DND-41 (cell line): ENCODE measurements around the gene DHX34.
"Not testable (repeated sequence)": the region's sequence is repeated elsewhere in the genome, so short reads cannot be mapped to it uniquely, and the experiment has no call there.

ENCODE experiments used
- ATAC-seq: fragments of 200-7000 bp; cut with Tn5 transposase; 3 replicates; pipeline ENCODE4 v1.9.1; 2021; ENCODE audit warnings: low read depth; ENCODE audit not compliant: insufficient read depth
- DNase-seq: peaks from one replicate; pipeline ENCODE4 v3.0.0-alpha.2; 2020
- H2AFZ ChIP-seq: 2 replicates; pipeline ENCODE4 v1.6.0; 2012; ENCODE audit warnings: low read depth, low read length
- H3K27ac ChIP-seq: 2 replicates; pipeline ENCODE4 v1.5.1; 2012; ENCODE audit warnings: low read length, inconsistent platforms
- H3K27me3 ChIP-seq: fragments of 200-600 bp; sonication (generic); 2 replicates; pipeline ENCODE4 v1.6.0; 2012; ENCODE audit warnings: low read length, mild to moderate bottlenecking, inconsistent platforms; ENCODE audit not compliant: insufficient read depth, poor library complexity
- H3K36me3 ChIP-seq: 2 replicates; pipeline ENCODE4 v1.5.1; 2012; ENCODE audit warnings: low read length, inconsistent platforms; ENCODE audit not compliant: insufficient read depth
- H3K4me1 ChIP-seq: 2 replicates; pipeline ENCODE4 v1.5.1; 2012; ENCODE audit warnings: mild to moderate bottlenecking, low read length; ENCODE audit not compliant: insufficient read depth
- H3K4me2 ChIP-seq: 2 replicates; pipeline ENCODE4 v1.6.0; 2012; ENCODE audit warnings: mild to moderate bottlenecking, moderate library complexity, low read length, inconsistent platforms; ENCODE audit not compliant: insufficient read depth
- H3K4me3 ChIP-seq, 2 experiments: fragments of 200-600 bp in 1 of 2; shearing (Covaris generic) in 1 of 2; 2 replicates each; pipeline ENCODE4 v1.5.1; 2012 to 2016; ENCODE audit warnings: inconsistent platforms in 2 of 2, low read length in 2 of 2, mild to moderate bottlenecking in 2 of 2, low read depth in 1 of 2, moderate library complexity in 1 of 2
- H3K79me2 ChIP-seq: 2 replicates; pipeline ENCODE4 v1.6.0; 2012; ENCODE audit warnings: low read length, inconsistent platforms; ENCODE audit not compliant: insufficient read depth
- H3K9ac ChIP-seq: 2 replicates; pipeline ENCODE4 v1.6.0; 2012; ENCODE audit warnings: low read depth, mild to moderate bottlenecking, inconsistent platforms, low read length, moderate library complexity
- H3K9me3 ChIP-seq: 2 replicates; pipeline ENCODE4 v1.5.1; 2012; ENCODE audit warnings: low read length, moderate library complexity, mild to moderate bottlenecking, inconsistent platforms; ENCODE audit not compliant: insufficient read depth, severe bottlenecking
- H4K20me1 ChIP-seq: 2 replicates; pipeline ENCODE4 v1.6.0; 2012; ENCODE audit warnings: low read length; ENCODE audit not compliant: insufficient read depth
- EZH2 ChIP-seq: IDR thresholded peaks from 3 replicates; pipeline ENCODE4 v1.6.1; 2012; ENCODE audit warnings: borderline replicate concordance, low read depth, mild to moderate bottlenecking, moderate library complexity, low read length, inconsistent platforms; ENCODE audit not compliant: severe bottlenecking
- TF ChIP-seq, protein P1 (sequence below): IDR thresholded peaks from 2 replicates; pipeline ENCODE4 v1.5.1; 2012; ENCODE audit warnings: borderline replicate concordance, low read length, moderate library complexity, mild to moderate bottlenecking; ENCODE audit not compliant: poor library complexity, severe bottlenecking; ENCODE audit errors: extremely low read depth

DHX34 gene

GRCh38 chr19:47362321-47362720 lies 13.2 kb downstream of the DHX34 start:
- H3K36me3 ChIP-seq, result peaks cover 87% of the 10 kb centered on the region
- H3K79me2 ChIP-seq, result peaks cover 4% of the 10 kb centered on the region; the same call in 1 of the 2 replicates
- peaks cover 12% of the 10 kb centered on the region for H4K20me1 ChIP-seq
- H3K27me3 ChIP-seq, result no peaks in the 10 kb centered on the region
- ATAC-seq (no peak), DNase-seq (no peak)
- no peak overlapping the region for H3K27ac ChIP-seq
- H3K4me2 ChIP-seq, result no peak overlapping the region
- TF ChIP-seq, protein P1, sequence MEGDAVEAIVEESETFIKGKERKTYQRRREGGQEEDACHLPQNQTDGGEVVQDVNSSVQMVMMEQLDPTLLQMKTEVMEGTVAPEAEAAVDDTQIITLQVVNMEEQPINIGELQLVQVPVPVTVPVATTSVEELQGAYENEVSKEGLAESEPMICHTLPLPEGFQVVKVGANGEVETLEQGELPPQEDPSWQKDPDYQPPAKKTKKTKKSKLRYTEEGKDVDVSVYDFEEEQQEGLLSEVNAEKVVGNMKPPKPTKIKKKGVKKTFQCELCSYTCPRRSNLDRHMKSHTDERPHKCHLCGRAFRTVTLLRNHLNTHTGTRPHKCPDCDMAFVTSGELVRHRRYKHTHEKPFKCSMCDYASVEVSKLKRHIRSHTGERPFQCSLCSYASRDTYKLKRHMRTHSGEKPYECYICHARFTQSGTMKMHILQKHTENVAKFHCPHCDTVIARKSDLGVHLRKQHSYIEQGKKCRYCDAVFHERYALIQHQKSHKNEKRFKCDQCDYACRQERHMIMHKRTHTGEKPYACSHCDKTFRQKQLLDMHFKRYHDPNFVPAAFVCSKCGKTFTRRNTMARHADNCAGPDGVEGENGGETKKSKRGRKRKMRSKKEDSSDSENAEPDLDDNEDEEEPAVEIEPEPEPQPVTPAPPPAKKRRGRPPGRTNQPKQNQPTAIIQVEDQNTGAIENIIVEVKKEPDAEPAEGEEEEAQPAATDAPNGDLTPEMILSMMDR, result no peak
- no peak for TF ChIP-seq EZH2
- no peak overlapping the region for H3K9ac ChIP-seq
- no peaks in the 10 kb centered on the region for H3K9me3 ChIP-seq
- no peak overlapping the region for H2AFZ ChIP-seq
- H3K4me3 ChIP-seq, result no peak overlapping the region
- H3K4me1 ChIP-seq, result no peaks in the 10 kb centered on the region

- Histone ChIP-seq H3K4me1 (no peaks in the 10 kb centered on the region), H3K36me3 (peaks cover 76% of the 10 kb centered on the region), H3K79me2 (peaks cover 2% of the 10 kb centered on the region; the same call in 1 of the 2 replicates), H3K9me3 (no peaks in the 10 kb centered on the region), H3K4me3 (no peak overlapping the region), H2AFZ (no peak overlapping the region), H3K27ac (no peak overlapping the region), H3K9ac (no peak overlapping the region), H3K4me2 (no peak overlapping the region), H3K27me3 (no peaks in the 10 kb centered on the region), H4K20me1 (peaks cover 7% of the 10 kb centered on the region)
- no peak for DNase-seq
- TF ChIP-seq EZH2, result no peak
- TF ChIP-seq, protein P1, result no peak
- ATAC-seq, result no peak
Observed at GRCh38 chr19:47363758-47364531, 14.8 kb downstream of the DHX34 start.

- H4K20me1 ChIP-seq, H3K9me3 ChIP-seq, H3K79me2 ChIP-seq, ATAC-seq, H3K4me3 ChIP-seq, DNase-seq, H3K4me2 ChIP-seq, H3K9ac ChIP-seq, H3K4me1 ChIP-seq, H3K27ac ChIP-seq, H3K27me3 ChIP-seq, H2AFZ ChIP-seq: not testable (repeated sequence)
- peaks cover 77% of the 10 kb centered on the region for H3K36me3 ChIP-seq
Observed at GRCh38 chr19:47365455-47365854, 16.3 kb downstream of the DHX34 start.

DNA sequence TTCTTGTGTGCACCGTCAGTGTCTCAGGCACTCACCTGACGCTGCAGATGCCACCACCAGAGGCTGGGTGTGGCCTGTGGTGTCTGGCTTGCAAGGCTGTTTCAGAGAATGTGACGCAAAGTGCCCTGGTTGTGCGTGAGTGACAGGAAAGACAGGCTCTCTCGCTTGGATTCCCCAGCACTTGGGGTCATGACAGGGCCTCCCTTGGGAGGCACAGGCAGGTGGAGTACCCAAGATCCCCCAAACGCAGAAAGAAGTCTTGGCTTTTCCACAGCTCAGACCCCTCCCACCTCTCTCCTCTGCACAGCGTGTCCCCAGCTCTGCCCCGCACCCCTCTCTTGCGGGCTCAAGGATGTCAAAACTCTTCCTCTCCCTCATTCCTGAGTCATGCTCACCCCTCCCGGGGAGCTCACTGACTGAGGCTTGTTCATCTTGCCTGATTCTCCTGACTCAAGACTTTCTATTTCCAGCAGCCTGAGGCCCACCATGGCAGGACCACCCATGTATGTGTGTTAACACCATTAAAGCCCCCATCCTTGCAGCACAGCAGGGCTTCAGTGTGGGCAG lies 21.0 kb downstream of the DHX34 start:
- DNase-seq (no peak), ATAC-seq (no peak)
- no peaks in the 10 kb centered on the region for H3K27me3 ChIP-seq

More for the DNA sequence above, 21.0 kb downstream of the DHX34 start:
- Histone ChIP-seq H3K4me2 (no peak overlapping the region), H3K36me3 (peaks cover 73% of the 10 kb centered on the region), H2AFZ (no peak overlapping the region), H3K79me2 (no peaks in the 10 kb centered on the region), H3K27ac (no peak overlapping the region), H3K9ac (no peak overlapping the region), H3K4me3 (no peak overlapping the region), H3K9me3 (no peaks in the 10 kb centered on the region), H4K20me1 (peaks cover 9% of the 10 kb centered on the region), H3K4me1 (no peaks in the 10 kb centered on the region)
- TF ChIP-seq, protein P1, result no peak
- TF ChIP-seq EZH2, result no peak
